Neural progenitor cell (in vitro differentiated cells): Measurements from ENCODE around the gene SPATC1L. TPM values are rescaled to one million over a fixed set of nuclear protein-coding genes. Genes with fewer than 3 reads are reported as not detected.

ENCODE experiments used
- DNase-seq: peaks from one replicate; pipeline ENCODE4 v3.0.0-alpha.2; 2016; ENCODE audit warnings: low spot score
- H2AFZ ChIP-seq: fragments of 200-600 bp; sonication (generic); replicated peaks from 2 replicates; pipeline ENCODE4 v1.6.1; 2016; ENCODE audit warnings: antibody characterized with exemption
- H3F3A ChIP-seq: fragments of 200-600 bp; sonication (generic); 2 replicates; pipeline ENCODE4 v1.6.1; 2016; ENCODE audit warnings: antibody characterized with exemption, low read depth
- H3K27ac ChIP-seq: fragments of 200-600 bp; sonication (generic); 2 replicates; pipeline ENCODE4 v1.5.1; 2016; ENCODE audit warnings: mild to moderate bottlenecking
- H3K27me3 ChIP-seq: fragments of 200-600 bp; sonication (generic); 2 replicates; pipeline ENCODE4 v1.6.1; 2016; ENCODE audit warnings: mild to moderate bottlenecking, moderate library complexity
- H3K36me3 ChIP-seq: fragments of 200-600 bp; sonication (generic); 2 replicates; pipeline ENCODE4 v1.5.1; 2016
- H3K4me1 ChIP-seq: fragments of 200-600 bp; sonication (generic); 2 replicates; pipeline ENCODE4 v1.6.1; 2016; ENCODE audit warnings: mixed run types
- H3K4me2 ChIP-seq: fragments of 200-600 bp; sonication (generic); 2 replicates; pipeline ENCODE4 v1.6.1; 2016
- H3K4me3 ChIP-seq: fragments of 200-600 bp; sonication (generic); 2 replicates; pipeline ENCODE4 v1.5.1; 2016
- H3K79me2 ChIP-seq: fragments of 200-600 bp; sonication (generic); 2 replicates; pipeline ENCODE4 v1.6.1; 2016; ENCODE audit warnings: low read depth
- H3K9ac ChIP-seq: fragments of 200-600 bp; sonication (generic); 2 replicates; pipeline ENCODE4 v1.6.1; 2016
- H3K9me3 ChIP-seq: fragments of 200-600 bp; sonication (generic); 2 replicates; pipeline ENCODE4 v1.5.1; 2016; ENCODE audit warnings: low read depth
- H4K20me1 ChIP-seq: fragments of 200-600 bp; sonication (generic); 2 replicates; pipeline ENCODE4 v1.6.1; 2016; ENCODE audit warnings: low read depth
- H3K27ac Mint-ChIP-seq: 3 replicates; pipeline ENCODE4 v1.8.0; 2021; ENCODE audit warnings: mixed read lengths
- H3K27me3 Mint-ChIP-seq: 2 replicates; pipeline ENCODE4 v1.8.0; 2022; ENCODE audit warnings: low read depth, mild to moderate bottlenecking, inconsistent platforms, moderate library complexity, mixed read lengths; ENCODE audit not compliant: insufficient read depth
- H3K36me3 Mint-ChIP-seq: 3 replicates; pipeline ENCODE4 v1.8.0; 2021; ENCODE audit warnings: mixed read lengths
- H3K4me1 Mint-ChIP-seq: 3 replicates; pipeline ENCODE4 v1.8.0; 2021; ENCODE audit warnings: mixed read lengths
- H3K4me3 Mint-ChIP-seq: 3 replicates; pipeline ENCODE4 v1.8.0; 2021; ENCODE audit warnings: mild to moderate bottlenecking, moderate library complexity, mixed read lengths
- H3K9me3 Mint-ChIP-seq: 3 replicates; pipeline ENCODE4 v1.8.0; 2020; ENCODE audit warnings: mixed read lengths
- EZH2 ChIP-seq: fragments of 200-600 bp; sonication (generic); IDR thresholded peaks from 2 replicates; pipeline ENCODE4 v1.6.1; 2017; ENCODE audit warnings: antibody characterized with exemption, mild to moderate bottlenecking, moderate library complexity
- EZH2phosphoT487 ChIP-seq: fragments of 200-600 bp; sonication (generic); IDR thresholded peaks from 2 replicates; pipeline ENCODE4 v1.6.1; 2017; ENCODE audit warnings: antibody characterized with exemption
- total RNA-seq: library from RNA; depleted of rRNA; stranded (reverse); fragments of >200 nt; gene quantifications from 2 replicates; pipeline ENCODE4 v1.2.3, GENCODE V29; 2015; ENCODE audit warnings: low replicate concordance
- TF ChIP-seq, protein P1 (sequence below): fragments of 200-600 bp; sonication (generic); IDR thresholded peaks from 2 replicates; pipeline ENCODE4 v1.5.1; 2017; ENCODE audit warnings: antibody characterized with exemption, mild to moderate bottlenecking

Gene SPATC1L
- total RNA-seq, 1 donor from 2014 or later = 5.1 TPM

DNA sequence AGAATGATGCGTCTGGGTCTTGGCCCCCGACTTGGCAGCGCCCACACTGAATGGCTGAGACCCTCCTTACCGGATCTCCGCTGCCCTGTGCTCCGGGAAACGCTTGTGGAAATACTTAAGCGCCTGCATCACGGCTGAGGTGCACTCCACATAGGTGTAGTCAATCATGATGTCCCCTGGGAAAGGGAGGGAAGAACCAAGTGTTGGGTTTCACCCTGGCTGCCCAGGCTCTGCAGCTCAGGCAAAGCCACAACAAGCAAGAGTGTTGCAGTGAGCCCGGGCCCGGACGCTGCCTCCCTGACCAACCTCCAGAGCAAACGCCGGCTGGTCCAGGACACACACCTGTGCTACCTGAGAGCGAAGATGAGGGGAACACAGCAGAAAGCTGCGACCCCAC, 21.5 kb upstream of the SPATC1L start:
- Histone ChIP-seq H3K27ac (no peak overlapping the region), H2AFZ (no peak overlapping the region), H3K36me3 (no peaks in the 10 kb centered on the region), H3K4me1 (no peaks in the 10 kb centered on the region), H4K20me1 (no peaks in the 10 kb centered on the region), H3K79me2 (no peaks in the 10 kb centered on the region), H3K4me3 (no peak overlapping the region), H3K9ac (no peak overlapping the region), H3K27me3 (no peaks in the 10 kb centered on the region), H3F3A (no peaks in the 10 kb centered on the region), H3K4me2 (no peak overlapping the region), H3K9me3 (no peaks in the 10 kb centered on the region)
- DNase-seq = no peak
- Mint-ChIP-seq H3K4me1 (no peaks in the 10 kb centered on the region), H3K9me3 (no peaks in the 10 kb centered on the region), H3K4me3 (no peak overlapping the region), H3K27me3 (peaks cover 5% of the 10 kb centered on the region), H3K27ac (no peak overlapping the region), H3K36me3 (peaks cover 19% of the 10 kb centered on the region)
- no peak for TF ChIP-seq EZH2phosphoT487
- TF ChIP-seq, protein P1, sequence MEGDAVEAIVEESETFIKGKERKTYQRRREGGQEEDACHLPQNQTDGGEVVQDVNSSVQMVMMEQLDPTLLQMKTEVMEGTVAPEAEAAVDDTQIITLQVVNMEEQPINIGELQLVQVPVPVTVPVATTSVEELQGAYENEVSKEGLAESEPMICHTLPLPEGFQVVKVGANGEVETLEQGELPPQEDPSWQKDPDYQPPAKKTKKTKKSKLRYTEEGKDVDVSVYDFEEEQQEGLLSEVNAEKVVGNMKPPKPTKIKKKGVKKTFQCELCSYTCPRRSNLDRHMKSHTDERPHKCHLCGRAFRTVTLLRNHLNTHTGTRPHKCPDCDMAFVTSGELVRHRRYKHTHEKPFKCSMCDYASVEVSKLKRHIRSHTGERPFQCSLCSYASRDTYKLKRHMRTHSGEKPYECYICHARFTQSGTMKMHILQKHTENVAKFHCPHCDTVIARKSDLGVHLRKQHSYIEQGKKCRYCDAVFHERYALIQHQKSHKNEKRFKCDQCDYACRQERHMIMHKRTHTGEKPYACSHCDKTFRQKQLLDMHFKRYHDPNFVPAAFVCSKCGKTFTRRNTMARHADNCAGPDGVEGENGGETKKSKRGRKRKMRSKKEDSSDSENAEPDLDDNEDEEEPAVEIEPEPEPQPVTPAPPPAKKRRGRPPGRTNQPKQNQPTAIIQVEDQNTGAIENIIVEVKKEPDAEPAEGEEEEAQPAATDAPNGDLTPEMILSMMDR = no peak
- no peak for TF ChIP-seq EZH2

DNA sequence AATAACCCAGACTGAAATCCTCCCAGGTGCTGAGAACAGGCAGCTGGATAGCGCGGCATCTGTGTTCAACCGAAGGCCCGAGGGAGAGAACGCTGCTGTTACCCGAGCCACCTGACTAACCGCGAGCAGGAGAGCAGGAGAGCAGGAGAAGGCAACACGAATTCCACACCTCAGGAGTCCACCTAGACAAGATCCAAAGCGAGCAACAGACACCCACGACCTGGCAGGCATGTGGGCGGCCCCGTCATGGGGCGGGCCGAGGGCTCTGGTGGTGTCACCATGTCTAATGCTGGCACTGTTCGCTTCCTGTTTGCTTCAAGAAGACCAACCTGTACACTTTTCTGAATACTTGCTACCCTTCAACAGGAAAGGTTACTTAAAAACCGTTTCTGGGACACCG, 20.9 kb upstream of the SPATC1L start:
- DNase-seq = no peak
- Histone ChIP-seq H3K4me1 (no peaks in the 10 kb centered on the region), H3K4me2 (no peak overlapping the region), H3K9me3 (no peaks in the 10 kb centered on the region), H3F3A (no peaks in the 10 kb centered on the region), H3K79me2 (no peaks in the 10 kb centered on the region), H3K4me3 (no peak overlapping the region), H3K27ac (no peak overlapping the region), H2AFZ (no peak overlapping the region), H3K36me3 (no peaks in the 10 kb centered on the region), H4K20me1 (no peaks in the 10 kb centered on the region), H3K27me3 (no peaks in the 10 kb centered on the region), H3K9ac (no peak overlapping the region)
- Mint-ChIP-seq H3K4me1 (no peaks in the 10 kb centered on the region), H3K4me3 (no peak overlapping the region), H3K9me3 (no peaks in the 10 kb centered on the region), H3K27ac (peak overlapping the region; percentile 60), H3K36me3 (peaks cover 25% of the 10 kb centered on the region), H3K27me3 (peaks cover 5% of the 10 kb centered on the region)
- TF ChIP-seq EZH2 (no peak), EZH2phosphoT487 (no peak)
- TF ChIP-seq, protein P1 = no peak

DNA sequence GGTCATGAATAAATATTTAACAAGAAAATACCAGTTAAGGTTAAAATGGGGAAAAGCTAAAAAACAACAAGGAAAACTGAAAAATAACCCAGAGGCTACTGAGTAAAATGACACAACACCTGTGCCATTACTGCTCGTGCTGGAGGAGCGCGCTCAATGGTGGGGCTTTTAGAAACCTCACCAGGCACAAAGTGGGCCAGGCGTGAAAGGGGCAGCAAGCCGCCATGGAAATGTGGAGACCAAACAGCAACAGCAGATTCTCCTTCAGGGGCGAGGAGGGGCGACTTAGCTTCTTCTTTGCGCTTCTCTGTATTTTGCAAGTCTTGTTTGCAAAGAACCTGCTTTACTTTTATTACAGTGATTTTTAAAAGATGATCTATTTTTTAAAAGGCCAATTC, 18.9 kb upstream of the SPATC1L start:
- Histone ChIP-seq H2AFZ (no peak overlapping the region), H3K27me3 (no peaks in the 10 kb centered on the region), H3K27ac (no peak overlapping the region), H3K4me3 (no peak overlapping the region), H3K4me1 (no peaks in the 10 kb centered on the region), H3K79me2 (no peaks in the 10 kb centered on the region), H3K9me3 (no peaks in the 10 kb centered on the region), H3F3A (no peaks in the 10 kb centered on the region), H4K20me1 (no peaks in the 10 kb centered on the region), H3K9ac (no peak overlapping the region), H3K36me3 (peaks cover 13% of the 10 kb centered on the region), H3K4me2 (no peak overlapping the region)
- Mint-ChIP-seq H3K27me3 (peaks cover 3% of the 10 kb centered on the region), H3K4me1 (no peaks in the 10 kb centered on the region), H3K36me3 (peaks cover 39% of the 10 kb centered on the region), H3K27ac (no peak overlapping the region), H3K9me3 (no peaks in the 10 kb centered on the region), H3K4me3 (no peak overlapping the region)
- TF ChIP-seq EZH2phosphoT487 (no peak), EZH2 (no peak)
- TF ChIP-seq, protein P1 = no peak
- DNase-seq = no peak
